NCI-H2029 treated with DMSO at 0.1 percent for 48 hours (cell line): ENCODE measurements around the gene PDE4B.
"Not testable (repeated sequence)": the region's sequence is repeated elsewhere in the genome, so short reads cannot be mapped to it uniquely, and the experiment has no call there.

Experiments
- DNase-seq: peaks from one replicate; lab custom pipeline; 2025; lab: John Stamatoyannopoulos, UW

PDE4B gene

DNA sequence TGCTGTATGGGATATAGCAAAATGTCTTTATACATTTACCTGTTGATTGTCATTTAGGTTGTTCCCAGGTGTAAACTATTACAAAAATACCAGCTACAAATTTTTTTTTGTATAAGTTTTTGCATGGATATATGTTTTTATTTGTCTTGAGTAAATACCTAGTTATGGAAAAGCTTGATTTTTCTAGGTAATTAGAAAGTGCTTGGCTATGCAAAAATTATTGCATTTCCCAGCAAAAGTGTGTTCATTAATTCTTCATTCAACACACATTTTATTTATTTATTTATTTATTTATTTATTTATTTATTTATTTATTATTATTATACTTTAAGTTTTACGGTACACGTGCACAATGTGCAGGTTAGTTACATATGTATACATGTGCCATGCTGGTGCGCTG, 22.1 kb downstream of the PDE4B start:
- no peak for DNase-seq

DNA sequence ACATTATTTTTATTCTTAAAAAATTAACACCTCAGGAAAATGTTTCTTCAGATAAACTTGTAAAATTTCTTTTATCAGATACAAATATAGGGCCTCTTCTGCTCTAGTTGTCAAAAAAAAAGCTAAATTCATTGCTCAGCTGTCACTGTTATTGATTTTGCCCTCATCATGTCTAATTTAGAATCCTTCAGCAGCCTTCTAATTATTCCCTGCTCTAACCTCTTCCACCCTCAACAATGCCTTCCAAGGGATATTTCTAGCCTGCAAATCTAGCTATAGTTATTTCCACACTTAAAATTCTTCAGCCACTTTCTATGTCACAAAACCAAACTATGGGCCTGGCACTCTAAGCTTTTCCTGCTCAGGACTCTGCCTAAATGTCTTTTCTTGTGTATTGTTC, 25.2 kb downstream of the PDE4B start:
- DNase-seq: no peak

DNA sequence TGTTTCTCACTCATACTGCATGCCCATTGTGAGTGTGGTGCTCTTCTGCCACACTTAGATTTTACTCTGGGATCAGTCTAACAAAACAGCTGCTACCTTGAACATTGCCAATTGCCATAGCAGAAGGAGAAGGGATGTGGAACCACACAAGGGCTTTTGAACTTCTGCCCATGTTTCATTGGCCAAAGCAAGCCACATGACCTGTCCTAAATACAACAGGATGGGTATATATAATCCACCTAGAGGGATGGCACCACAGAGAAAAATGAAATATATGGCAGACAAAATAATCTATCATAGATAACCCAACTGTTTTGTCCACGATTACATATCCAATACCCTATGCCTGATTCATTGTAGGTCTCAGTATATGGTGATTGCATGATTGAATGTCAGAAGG, 26.3 kb downstream of the PDE4B start:
- DNase-seq: no peak

DNA sequence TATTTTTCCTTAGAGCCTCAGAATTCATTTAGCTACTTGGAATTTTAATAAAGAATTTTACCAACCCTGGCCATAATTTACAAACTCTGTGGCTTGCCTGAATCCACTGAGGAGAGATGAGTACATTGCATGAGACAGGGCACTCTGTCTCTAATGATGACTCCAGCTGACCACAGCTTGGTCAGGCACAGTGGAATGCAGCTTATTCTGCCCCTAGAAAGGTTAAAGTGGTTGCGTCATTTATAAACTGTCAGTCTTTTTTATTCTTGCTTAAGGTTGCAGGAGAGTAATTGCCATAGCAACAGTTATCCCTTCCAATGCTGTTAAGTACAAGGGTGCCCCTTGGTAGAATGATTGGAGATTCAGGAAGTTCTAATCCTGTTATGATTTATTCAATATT, 28.3 kb downstream of the PDE4B start:
- no peak for DNase-seq

DNA sequence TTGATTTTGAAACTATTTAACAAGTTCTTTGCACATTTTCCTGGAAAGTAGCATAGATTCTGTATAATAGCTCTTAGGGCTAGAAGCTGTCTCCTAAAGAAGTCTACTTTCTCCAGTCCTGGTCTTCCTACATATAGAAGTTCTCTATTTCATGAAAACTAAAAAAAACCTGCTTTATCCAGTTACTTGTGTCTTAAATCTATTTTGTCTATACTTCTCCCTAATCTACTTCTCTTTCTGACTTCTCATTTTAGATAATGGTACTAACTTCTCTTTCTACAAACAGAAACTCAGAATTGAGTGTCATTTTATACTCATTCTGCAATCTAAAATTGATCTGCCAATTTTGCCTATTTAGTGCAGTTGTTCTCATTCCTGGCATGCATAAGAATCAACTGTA, 28.7 kb downstream of the PDE4B start:
- no peak for DNase-seq

DNA sequence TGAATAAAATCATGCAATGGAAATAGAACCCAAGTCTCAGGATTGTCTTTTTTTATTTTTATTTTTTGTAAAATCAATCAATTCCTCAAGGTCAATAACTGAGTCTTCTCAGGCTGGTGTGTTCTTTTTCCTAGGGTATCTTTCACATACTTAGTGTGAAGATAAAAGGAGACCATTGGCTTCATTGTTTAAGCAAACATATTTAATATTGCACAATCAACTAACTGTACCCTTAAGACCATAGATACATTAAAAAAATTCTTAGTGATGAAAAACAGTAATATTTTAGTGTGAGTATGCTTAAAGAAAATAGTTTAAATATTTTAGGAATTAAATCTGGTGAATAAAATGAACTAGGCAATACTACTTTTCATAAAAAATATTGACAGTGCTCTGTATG, 31.4 kb downstream of the PDE4B start:
- no peak for DNase-seq

DNA sequence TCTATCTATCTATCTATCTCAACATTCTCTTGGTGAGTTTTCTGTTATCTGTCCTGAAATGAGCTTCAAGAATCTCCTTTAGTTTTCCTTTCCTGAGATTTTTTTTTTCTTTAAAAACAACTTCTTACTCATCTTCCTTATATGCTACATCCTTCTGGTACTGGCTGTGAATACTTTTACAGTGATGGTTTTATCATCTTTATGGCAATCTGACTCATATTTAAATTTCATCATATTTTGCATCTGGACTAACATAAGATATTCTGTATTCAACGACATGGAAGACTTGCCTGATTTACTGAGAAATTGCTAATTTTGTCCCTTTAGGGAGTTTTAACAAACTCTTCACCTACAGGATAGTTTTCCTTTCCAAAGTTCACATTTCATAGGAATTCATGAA, 33.0 kb downstream of the PDE4B start:
- DNase-seq: no peak

DNA sequence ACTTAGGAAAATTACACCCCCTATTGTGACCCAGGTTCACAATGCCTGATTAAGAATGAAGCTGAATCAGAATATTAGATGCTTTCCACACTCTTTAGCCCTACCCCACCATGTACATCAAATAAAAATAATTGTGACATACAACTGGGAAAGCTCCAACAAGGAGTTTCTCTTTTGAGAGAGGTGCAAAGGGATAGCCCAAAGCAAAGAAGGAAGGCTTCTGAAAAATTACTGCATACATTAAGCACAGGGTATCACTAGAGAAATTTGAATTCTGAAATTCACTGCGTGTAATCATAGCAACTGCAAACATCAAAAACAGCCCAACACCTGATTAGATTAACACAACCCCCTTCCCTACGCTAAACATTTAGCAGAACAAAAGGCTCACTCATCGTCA, 34.1 kb downstream of the PDE4B start:
- DNase-seq: no peak

DNA sequence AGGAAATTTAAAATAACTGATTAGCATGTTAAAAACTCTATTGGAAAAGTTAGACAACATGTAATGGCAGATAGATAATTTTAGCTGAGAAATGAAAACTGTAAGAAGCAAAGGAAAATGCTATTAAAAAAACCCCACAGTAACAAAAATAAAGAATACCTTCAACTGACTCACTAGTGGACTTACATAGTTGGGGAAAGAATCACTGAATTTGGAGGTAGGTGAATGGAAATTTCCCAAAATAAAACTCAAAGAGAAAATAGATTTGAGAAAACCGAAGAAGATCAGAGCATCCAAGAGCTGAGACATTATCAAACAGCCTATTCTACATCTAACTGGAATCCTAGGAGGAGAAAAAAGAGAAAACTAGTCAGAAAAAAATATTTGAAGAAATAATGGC, 34.7 kb downstream of the PDE4B start:
- DNase-seq: no peak

DNA sequence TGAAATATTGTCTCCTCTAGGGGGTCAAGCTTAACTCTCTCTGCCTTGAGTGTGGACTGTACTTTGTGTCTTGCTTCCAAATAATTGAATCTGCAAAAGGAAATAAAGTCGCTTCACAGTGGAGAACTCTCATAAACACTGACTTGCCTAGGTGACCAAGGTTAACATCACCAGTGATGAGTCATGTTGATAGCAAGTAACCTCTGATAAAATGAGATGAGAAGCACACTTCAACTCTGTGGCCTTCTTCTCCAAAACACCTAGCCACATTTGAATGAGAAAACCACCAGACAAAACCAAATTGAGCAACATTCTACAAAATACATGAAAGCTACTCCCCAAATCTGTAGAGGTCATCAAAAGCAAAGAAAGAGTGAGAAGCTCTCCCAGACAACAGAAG, 37.6 kb downstream of the PDE4B start:
- no peak for DNase-seq

DNA sequence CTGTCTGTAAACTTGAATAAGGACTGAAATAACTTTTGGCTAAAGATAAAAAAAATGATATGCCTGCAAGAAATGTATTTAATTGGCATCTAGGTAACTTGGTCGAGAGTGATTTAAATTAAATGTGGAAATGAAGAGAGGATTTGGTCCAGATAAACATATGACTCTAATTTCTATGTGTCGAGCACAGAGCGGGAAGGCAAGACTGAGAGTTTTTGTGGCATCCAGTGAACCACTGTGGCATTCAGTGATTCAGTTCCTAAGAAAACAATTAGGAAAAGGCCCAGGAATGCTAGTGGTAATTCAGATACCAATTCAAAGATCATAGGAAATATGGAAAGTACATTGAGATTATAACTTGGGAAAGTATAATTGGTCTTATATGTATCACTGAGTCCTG, 39.6 kb downstream of the PDE4B start:
- no peak for DNase-seq

DNA sequence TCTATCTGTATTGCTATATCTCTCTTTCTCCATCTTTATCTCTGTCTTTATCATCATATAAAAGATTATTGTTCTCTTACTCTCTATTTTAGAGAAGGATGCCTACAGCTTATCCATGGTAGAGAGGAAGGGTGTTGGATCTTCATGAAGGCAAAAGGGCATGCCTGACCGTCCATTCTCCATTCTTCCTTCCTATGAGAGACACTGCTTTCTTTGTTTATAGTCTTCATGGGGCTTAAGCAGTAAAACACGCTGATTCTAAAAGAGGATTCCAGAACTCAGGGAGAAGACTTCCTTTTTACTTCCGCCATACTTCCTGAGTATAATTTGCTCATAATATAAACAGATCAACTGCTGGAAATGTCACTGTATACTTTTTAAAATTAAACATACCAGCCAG, 44.0 kb downstream of the PDE4B start:
- DNase-seq: no peak

DNA sequence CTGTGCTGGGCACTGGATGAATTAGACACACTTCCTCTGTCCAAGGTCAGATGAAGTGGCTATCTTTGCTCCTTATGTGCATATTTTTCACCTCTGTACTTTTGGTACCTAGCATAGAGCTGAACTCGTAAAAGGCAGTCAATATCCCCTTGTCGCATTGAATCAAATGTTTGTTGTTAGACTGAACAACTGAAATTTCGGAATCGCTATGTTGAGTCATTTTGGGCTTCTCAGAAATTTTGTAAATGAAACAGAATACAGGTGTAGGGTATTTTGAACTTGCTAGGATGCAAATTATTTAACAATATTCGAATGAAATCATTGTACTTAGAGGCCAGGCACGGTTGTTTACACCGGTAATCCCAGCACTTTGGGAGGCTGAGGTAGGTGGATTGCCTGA, 48.0 kb downstream of the PDE4B start:
- no peak for DNase-seq

DNA sequence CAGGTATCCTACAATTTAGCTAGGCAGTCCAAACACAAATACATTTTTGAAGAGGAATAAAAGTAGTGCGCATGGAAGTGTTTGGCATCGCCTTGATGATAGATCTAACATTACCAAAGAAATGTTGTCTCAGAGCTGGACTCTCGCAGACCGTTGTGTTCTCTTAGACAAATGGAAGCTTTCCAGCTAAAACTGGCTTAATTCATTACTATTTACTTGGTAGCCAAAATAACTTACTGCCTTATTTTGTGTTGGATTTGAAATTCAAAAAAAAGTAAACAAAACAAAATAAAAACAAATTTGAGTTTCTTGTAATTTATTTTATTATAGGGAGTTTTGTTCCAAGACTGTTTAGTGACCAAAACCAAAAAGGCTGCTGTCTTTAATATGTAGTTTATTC, 51.6 kb downstream of the PDE4B start:
- no peak for DNase-seq

DNA sequence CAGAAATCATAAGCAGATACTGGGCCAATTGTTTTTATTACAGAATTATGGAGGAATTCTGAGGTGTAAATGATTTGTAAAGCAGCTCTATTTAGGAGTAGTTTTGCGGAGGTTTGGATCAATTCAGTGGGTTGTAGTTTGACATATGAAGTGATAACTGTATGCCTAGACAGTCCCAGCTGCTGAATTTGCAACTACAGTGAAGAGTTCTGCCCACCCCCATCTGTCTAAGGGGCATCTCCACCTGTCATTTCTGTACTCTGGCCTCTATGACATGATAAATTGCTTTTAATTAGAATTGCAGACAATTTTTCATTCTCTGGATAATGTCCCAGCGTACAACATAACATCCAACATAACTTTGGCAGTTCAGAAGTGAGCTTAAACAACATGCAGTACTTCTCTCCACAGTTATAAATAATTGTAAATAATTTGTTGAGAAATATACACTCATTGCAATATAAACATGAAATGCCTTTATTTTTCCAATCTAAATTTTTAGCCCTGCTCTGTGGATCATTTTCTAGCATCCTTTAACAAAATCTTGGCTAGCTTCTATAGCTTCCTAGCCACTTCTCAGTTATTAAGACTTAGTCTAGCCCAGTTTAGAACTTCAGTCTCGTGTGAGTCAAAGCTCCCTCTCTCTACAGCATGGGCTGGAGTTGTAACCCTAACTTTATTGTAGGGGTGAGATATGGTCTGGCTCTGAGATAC, 52.3 kb downstream of the PDE4B start:
- DNase-seq: no peak

DNA sequence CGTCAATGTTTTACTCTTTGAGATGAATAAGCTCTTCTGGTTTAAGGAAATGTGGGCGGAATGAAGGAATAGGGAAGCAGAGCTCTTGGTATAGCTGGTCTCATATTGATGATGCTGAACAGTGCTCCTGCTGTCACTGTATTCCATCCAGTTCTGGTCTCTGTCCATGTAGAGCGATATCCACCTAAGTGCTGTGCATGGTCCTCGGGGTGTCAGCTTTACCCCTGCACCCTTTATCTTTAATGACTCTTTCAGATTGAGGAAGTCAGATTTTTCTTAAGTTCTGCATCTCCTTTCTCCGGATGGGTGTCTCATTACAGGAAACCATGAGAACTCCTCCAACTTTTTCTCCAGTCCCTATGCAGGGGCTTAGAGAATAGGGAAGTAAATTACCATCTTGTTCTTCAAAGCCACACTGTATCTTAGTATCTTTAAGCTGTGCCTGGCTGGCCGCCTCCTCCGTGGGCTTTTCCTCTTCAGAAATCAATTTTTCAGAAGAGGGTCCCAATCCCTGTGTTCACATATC, 52.9 kb downstream of the PDE4B start:
- DNase-seq: no peak

DNA sequence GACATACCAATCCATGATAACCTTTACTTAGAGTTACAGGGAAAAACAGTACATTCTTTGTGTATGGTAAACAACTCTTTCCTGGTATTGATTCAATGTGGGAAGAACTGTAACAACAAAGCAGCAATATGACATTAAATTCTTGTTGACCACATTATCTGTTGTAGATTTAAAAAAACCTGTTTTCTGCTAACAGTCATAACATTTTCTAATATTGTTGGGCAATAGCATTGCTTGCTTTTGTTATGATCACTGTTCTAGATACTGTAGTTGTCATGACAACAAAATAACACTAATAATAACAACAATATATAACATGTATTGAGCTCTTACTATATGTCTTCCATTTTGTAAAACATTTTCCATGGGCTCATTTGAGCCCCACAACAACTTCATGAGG, 54.2 kb downstream of the PDE4B start:
- DNase-seq: no peak

DNA sequence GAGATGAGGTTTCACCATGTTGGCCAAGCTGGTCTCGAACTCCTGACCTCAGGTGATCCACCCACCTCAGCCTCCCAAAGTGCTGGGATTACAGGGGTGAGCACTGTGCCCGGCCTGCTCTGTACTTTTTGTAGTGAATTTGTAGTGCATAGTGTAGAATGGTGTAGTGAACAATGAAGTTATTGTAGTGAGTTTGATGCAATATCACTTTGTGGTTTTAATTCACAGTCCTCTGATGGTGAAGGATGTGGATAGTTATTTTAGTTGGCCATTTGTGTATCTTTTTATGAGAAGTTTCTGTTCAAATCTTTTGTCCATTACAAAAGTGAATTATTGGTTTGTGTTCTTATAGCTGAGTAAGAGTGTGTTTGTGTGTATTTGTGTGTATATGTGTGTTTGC, 57.6 kb downstream of the PDE4B start:
- no peak for DNase-seq

DNA sequence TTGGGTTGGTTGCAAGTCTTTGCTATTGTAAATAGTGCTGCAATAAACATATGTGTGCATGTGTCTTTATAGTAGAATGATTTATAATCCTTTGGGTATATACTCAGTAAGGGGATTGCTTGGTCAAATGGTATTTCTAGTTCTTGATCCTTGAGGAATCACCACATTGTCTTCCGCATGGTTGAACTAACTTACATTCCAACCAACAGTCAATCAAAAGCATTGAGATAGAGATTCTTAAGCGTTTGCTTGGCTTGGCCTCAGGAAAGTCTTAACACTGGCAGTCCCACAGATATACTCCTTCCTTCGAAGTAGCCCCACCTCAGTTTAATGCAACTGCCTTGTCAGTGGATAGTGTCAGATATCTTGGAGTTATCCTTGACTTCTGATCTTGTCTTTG, 63.9 kb downstream of the PDE4B start:
- DNase-seq: not testable (repeated sequence)

DNA sequence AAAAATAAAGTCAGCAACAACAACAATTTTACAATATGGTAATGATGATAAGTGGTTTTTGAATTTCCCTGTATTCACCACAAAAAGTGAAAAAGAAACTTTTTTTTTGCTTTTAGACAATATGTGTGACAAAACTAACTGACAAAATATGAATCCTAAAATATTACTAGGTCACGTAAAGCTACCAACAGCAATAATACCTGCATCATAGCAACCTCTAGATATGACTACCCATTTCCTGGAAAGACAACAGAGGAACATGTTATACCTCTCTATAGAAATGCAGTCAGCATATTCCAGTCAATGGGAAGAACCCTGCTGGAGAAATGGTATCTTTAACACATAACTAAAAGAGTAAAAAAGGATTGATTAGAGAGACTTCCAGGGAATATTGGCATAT, 73.7 kb downstream of the PDE4B start:
- DNase-seq: no peak

DNA sequence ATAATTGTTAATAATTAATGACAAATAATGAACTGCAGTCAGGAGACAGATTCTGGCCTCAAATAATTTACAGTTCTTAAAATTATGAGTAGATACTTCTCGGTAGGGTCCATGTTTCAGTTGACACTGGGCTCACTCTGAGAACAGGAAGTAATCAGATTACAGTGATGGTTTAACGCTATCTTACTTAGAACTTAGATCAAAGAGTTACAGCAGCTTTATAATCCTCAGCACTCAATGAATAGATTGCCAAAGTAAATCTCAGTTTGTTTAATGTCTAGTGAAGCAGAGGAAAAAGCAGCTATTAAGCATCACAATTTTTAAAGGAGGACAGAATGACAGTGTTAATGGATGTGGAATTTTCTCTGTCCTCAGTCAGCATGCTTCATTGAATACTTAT, 79.6 kb downstream of the PDE4B start:
- DNase-seq: no peak

DNA sequence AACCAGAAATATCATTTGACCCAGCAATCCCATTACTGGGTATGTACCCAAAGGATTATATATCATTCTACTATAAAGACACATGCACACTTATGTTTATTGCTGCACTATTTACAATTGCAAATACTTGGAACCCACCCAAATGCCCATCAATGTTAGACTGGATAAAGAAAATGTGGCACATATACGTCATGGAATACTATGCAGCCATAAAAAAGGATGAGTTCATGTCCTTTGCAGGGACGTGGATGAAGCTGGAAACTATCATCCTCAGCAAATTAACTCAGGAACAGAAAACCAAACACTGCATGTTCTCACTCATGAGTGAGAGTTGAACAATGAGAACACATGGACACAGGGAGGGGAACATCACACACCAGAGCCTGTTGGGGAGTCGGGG, 85.6 kb downstream of the PDE4B start:
- DNase-seq: not testable (repeated sequence)

DNA sequence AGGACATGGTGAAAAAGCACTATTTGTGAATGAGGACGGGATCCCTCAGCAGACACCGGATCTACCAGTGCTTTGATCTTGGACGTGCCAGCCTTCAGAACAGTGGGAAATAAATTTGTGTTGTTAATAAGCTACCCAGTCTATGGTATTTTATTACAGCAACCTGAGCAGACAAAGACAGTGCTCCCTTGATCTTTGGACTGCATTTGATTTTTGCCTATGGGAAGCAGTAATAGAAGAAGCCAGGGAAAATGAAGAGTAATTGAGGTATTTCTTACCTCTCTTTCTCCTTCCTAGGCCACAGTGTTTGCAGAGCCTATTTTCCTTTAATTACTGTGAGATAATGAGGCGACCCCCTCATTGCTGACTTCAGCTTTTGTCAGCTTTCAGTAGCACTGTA, 87.9 kb downstream of the PDE4B start:
- DNase-seq: no peak

DNA sequence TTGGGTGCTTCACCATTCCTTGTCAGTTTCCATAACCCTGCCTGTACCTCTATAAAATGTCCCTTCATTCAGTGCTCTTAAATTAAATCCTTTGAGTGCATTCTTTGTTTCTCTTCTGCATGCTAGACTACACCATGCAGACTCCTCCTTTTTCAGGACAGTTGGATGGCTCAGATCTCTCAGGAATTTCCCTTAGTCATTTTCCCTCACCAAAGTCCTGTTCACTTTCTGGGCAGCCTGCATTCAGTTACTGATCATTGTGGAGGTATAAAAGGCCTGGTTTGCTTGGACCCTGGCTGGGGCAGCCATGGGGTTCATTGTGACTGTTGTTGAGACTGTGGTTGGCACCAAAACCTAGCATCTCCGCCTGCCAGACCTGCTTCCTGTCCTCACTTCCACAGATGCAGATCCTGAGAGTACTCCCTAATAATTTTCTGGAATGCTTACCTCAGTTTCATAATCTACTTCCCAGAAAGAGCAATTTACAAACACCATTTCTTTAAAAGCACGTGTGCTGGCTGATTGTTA, 88.4 kb downstream of the PDE4B start:
- no peak for DNase-seq
